Erythroblast (primary cell): ENCODE measurements around the gene SLC1A2.

ENCODE experiments used
- DNase-seq, 2 experiments: peaks; one replicate each; lab custom pipeline; 2025; lab: John Stamatoyannopoulos, UW
- GATA1 ChIP-seq: IDR thresholded peaks from 2 replicates; pipeline ENCODE4 v1.6.1; 2011; ENCODE audit warnings: low read depth, mild to moderate bottlenecking, control low read depth, low read length, moderate library complexity
- POLR2A ChIP-seq: IDR thresholded peaks from 2 replicates; pipeline ENCODE4 v1.6.1; 2011; ENCODE audit warnings: mild to moderate bottlenecking, low read length

SLC1A2 gene

GRCh38 chr11:35419184-35419829, at the start of gene SLC1A2:
Gene SLC1A2, minus strand, starts transcription at chr11:35419558. Its CDS starts 592 bp downstream, at chr11:35418966.
- TF ChIP-seq GATA1, result no peak
- TF ChIP-seq POLR2A, result no peak
- no peak for DNase-seq

GRCh38 chr11:35466058-35466457, 46.7 kb upstream of the SLC1A2 start:
- no peak for DNase-seq

DNA sequence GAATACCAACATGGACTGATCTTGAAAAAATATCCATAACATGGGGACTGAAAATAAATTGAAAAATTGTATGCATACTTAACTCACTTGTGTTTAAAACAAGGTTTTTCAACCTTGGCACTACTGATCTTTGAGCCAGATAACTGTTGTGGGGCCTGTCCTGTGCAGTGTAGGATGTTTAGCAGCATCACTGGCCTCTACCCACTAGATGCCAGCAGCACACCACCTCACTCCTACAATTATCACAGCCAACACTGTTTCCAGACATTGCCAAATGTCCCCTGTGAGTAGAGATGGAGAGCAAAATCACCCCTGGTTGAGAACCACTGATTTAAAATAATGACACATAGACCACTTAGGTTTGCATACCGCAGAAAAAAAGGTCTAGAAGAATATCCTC, 45.0 kb upstream of the SLC1A2 start:
- DNase-seq, result no peak
- no peak for TF ChIP-seq GATA1
- TF ChIP-seq POLR2A, result no peak

More at GRCh38 chr11:35466058-35466457, 46.7 kb upstream of the SLC1A2 start:
- TF ChIP-seq POLR2A, result no peak
- no peak for TF ChIP-seq GATA1

DNA sequence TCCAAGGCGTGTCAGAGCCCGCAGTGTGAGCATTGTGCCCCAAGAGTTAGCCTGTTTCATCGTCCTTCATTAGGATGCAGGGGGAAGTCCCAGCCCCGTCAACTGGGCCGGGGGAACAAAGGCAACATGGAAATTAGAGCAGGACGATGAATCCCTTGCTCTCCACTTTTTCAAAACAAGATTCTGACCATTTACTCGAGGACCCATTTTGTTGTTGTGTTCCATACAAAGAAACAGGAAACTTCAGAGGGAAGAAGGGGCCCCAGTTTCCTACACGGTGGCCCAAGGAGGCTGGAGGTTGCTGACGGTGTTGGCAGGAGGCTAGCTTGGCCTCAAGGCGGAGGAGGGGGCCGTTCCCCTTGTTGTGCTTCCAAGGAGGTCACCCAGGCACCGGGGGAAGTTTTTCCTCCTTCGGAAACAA, 44.0 kb upstream of the SLC1A2 start:
- DNase-seq, result no peak
- no peak for TF ChIP-seq GATA1
- TF ChIP-seq POLR2A, result no peak

- DNase-seq, result no peak
- no peak for TF ChIP-seq GATA1
- no peak for TF ChIP-seq POLR2A
Measured at GRCh38 chr11:35461917-35462538, 42.7 kb upstream of the SLC1A2 start.

DNA sequence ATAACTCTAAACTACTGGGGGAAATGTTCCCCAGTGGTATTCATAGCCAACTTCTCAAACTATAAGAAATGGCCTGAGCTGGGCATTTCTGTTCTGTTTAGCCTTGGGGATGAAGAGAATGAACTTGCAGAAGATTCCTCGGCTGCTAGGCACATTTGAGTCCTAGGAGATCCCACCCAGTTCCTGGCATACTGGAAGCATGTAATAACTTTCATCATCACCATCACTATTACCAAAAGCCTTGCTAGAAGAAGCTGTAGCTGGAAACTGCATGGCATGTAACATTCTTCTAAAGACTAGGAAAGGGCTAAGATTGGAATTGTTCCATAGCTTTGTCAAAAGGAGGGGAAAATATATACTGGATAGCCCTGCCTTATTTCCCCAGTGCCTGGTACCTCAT, 40.1 kb upstream of the SLC1A2 start:
- DNase-seq, result no peak
- TF ChIP-seq POLR2A (no peak), GATA1 (no peak)

DNA sequence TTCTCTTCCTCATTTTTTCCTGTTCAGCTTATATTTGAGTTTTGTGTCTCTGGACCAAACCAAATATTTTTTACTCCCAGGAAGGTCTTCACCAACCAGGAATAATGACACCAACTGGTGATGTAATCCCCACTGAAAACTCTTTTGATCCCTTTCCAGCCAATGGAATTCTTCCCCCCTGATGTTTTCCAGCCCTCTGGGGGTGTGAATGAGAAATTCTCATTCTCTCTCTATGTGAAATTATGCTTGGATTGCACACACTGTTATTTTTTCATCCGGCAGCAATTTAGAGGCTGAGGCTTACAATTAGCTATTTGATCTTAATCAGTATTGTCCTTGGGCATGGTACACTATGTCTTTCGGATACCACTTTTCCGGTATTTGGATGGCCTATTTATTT, 39.5 kb upstream of the SLC1A2 start:
- DNase-seq, result no peak

DNA sequence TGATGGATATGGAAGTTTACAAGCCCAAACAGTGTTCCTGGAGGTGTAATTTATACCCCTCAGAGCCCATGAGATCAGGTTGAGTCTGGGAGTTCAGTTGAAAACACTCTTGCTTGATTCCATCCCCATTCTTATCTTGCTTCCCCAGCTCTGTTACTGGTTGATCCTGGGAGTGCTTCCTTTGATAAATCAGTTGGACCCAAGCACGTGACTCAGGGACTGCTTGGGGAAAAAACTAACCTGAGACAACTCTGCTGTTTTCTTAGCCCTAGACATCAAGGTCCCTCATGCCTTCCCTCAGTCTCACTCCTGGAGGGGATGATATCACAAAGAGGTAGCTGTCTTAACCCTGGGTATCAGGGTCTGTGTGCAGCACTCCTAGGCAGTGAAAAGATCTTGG, 35.0 kb upstream of the SLC1A2 start:
- DNase-seq, result no peak
- TF ChIP-seq POLR2A, result no peak
- no peak for TF ChIP-seq GATA1

More for the DNA sequence above, 39.5 kb upstream of the SLC1A2 start:
- TF ChIP-seq POLR2A (no peak), GATA1 (no peak)

GRCh38 chr11:35436581-35437250, 17.4 kb upstream of the SLC1A2 start:
- no peak for TF ChIP-seq GATA1
- no peak for TF ChIP-seq POLR2A
- no peak for DNase-seq

DNA sequence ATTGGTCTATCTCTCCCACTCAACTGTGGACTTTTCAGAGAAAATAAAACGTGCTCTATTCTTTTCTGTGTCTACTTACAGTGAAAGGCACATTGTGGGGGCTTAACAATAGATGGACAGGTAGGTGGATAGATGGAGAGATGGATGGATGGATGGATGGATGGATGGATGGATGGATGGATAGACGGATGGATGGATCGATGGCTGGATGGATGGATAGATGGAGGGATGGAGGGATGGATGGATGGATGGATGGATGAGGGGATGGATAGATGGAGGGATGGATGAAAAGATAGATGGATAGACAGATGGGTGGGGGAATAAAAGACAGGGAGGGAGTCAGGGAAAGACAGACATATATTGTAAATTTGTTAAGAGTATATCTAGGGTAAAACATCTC, 14.2 kb upstream of the SLC1A2 start:
- DNase-seq, result no peak
- TF ChIP-seq GATA1 (no peak), POLR2A (no peak)

GRCh38 chr11:35432464-35432863, 13.1 kb upstream of the SLC1A2 start:
- TF ChIP-seq POLR2A (no peak), GATA1 (no peak)
- DNase-seq, result no peak

DNA sequence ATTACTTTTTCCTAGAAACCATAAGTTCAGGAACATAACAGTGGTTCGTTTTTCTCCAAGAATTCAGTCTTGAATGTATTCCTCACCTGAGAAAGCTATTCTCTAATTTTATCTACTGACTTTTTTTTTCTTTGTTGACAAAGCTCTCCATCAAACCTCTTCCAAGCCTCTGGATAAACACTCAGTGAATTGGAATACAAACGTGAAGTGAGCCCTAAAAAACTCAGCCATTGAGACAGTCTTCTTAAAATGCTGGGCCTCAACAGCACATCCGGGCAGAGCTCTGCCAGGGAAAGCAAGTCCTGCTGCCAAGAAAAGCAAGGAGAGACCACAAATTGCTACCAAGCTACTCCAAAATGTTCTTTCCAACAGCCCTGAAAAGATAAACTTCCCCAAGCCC, 7.7 kb upstream of the SLC1A2 start:
- TF ChIP-seq GATA1, result no peak
- TF ChIP-seq POLR2A, result no peak
- no peak for DNase-seq

GRCh38 chr11:35426351-35426750, 7.0 kb upstream of the SLC1A2 start:
- no peak for TF ChIP-seq GATA1
- TF ChIP-seq POLR2A, result no peak
- DNase-seq, result no peak

- TF ChIP-seq POLR2A (no peak), GATA1 (no peak)
- DNase-seq, result no peak
Measured at GRCh38 chr11:35425603-35426212, 6.3 kb upstream of the SLC1A2 start.
